KOPT-K1 (cell line): ENCODE measurements around the gene NDUFS7.

Experiments used
- H3K27ac ChIP-seq: fragments of 200-600 bp; sonication (generic); 2 replicates; pipeline ENCODE4 v1.5.1; 2016; ENCODE audit warnings: antibody characterized with exemption, mild to moderate bottlenecking, low read depth, low read length; ENCODE audit not compliant: poor library complexity, severe bottlenecking
- H3K36me3 ChIP-seq: fragments of 200-600 bp; sonication (generic); 2 replicates; pipeline ENCODE4 v1.5.1; 2017; ENCODE audit warnings: antibody characterized with exemption, mild to moderate bottlenecking, low read length, moderate library complexity; ENCODE audit not compliant: insufficient read depth
- H3K9me3 ChIP-seq: fragments of 200-600 bp; sonication (generic); 2 replicates; pipeline ENCODE4 v1.5.1; 2017; ENCODE audit warnings: antibody characterized with exemption, low read length, mild to moderate bottlenecking; ENCODE audit not compliant: insufficient read depth, poor library complexity, severe bottlenecking

Gene NDUFS7

GRCh38 chr19:1423436-1424191, 39.9 kb downstream of the NDUFS7 start:
- peaks cover 98% of the 10 kb centered on the region for H3K36me3 ChIP-seq
- H3K9me3 ChIP-seq = no peaks in the 10 kb centered on the region
- H3K27ac ChIP-seq = no peak overlapping the region

GRCh38 chr19:1424192-1424955, 40.7 kb downstream of the NDUFS7 start:
- Histone ChIP-seq H3K36me3 (peaks cover 98% of the 10 kb centered on the region), H3K27ac (no peak overlapping the region), H3K9me3 (no peaks in the 10 kb centered on the region)

- Histone ChIP-seq H3K9me3 (no peaks in the 10 kb centered on the region), H3K36me3 (peaks cover 99% of the 10 kb centered on the region), H3K27ac (no peak overlapping the region)
Measured at GRCh38 chr19:1425102-1425837, 41.6 kb downstream of the NDUFS7 start.

- peaks cover 96% of the 10 kb centered on the region for H3K36me3 ChIP-seq
- no peak overlapping the region for H3K27ac ChIP-seq
Measured at GRCh38 chr19:1425902-1426301, 42.2 kb downstream of the NDUFS7 start.

GRCh38 chr19:1426736-1427135, 43.0 kb downstream of the NDUFS7 start:
- no peak overlapping the region for H3K27ac ChIP-seq
- H3K36me3 ChIP-seq = peaks cover 93% of the 10 kb centered on the region
- no peaks in the 10 kb centered on the region for H3K9me3 ChIP-seq

More at GRCh38 chr19:1425902-1426301, 42.2 kb downstream of the NDUFS7 start:
- H3K9me3 ChIP-seq = no peaks in the 10 kb centered on the region

- H3K27ac ChIP-seq = no peak overlapping the region
- peaks cover 93% of the 10 kb centered on the region for H3K36me3 ChIP-seq
- no peaks in the 10 kb centered on the region for H3K9me3 ChIP-seq
Measured at GRCh38 chr19:1427221-1427920, 43.7 kb downstream of the NDUFS7 start.

GRCh38 chr19:1428738-1429391, 45.2 kb downstream of the NDUFS7 start:
- Histone ChIP-seq H3K27ac (no peak overlapping the region), H3K36me3 (peaks cover 93% of the 10 kb centered on the region), H3K9me3 (no peaks in the 10 kb centered on the region)

GRCh38 chr19:1429750-1430149, 46.0 kb downstream of the NDUFS7 start:
- no peaks in the 10 kb centered on the region for H3K9me3 ChIP-seq
- H3K36me3 ChIP-seq = peaks cover 93% of the 10 kb centered on the region
- H3K27ac ChIP-seq = no peak overlapping the region

- peaks cover 93% of the 10 kb centered on the region for H3K36me3 ChIP-seq
- no peak overlapping the region for H3K27ac ChIP-seq
- H3K9me3 ChIP-seq = no peaks in the 10 kb centered on the region
Measured at GRCh38 chr19:1430246-1430645, 46.5 kb downstream of the NDUFS7 start.

- no peaks in the 10 kb centered on the region for H3K9me3 ChIP-seq
- no peak overlapping the region for H3K27ac ChIP-seq
- peaks cover 83% of the 10 kb centered on the region for H3K36me3 ChIP-seq
Measured at GRCh38 chr19:1431759-1432506, 48.2 kb downstream of the NDUFS7 start.

GRCh38 chr19:1432507-1432887, 48.8 kb downstream of the NDUFS7 start:
- no peaks in the 10 kb centered on the region for H3K9me3 ChIP-seq
- peaks cover 77% of the 10 kb centered on the region for H3K36me3 ChIP-seq
- H3K27ac ChIP-seq = no peak overlapping the region

GRCh38 chr19:1433119-1434039, 49.7 kb downstream of the NDUFS7 start:
- Histone ChIP-seq H3K27ac (no peak overlapping the region), H3K36me3 (peaks cover 68% of the 10 kb centered on the region), H3K9me3 (no peaks in the 10 kb centered on the region)

GRCh38 chr19:1434040-1434366, 50.3 kb downstream of the NDUFS7 start:
- peaks cover 62% of the 10 kb centered on the region for H3K36me3 ChIP-seq
- no peaks in the 10 kb centered on the region for H3K9me3 ChIP-seq
- H3K27ac ChIP-seq = no peak overlapping the region
